Hematopoietic multipotent progenitor cell treated with erythropoietin and hydrocortisone succinate and interleukin-3 and kit ligand, for 4 days (in vitro differentiated cells): ENCODE measurements around the gene RGS5.

Experiments used
- DNase-seq: peaks from one replicate; pipeline ENCODE4 v3.0.0-alpha.2; 2015

The RGS5 gene

GRCh38 chr1:163178628-163179027 lies 24.1 kb downstream of the RGS5 start:
- peak; percentile 7 for DNase-seq

GRCh38 chr1:163176797-163177196 lies 25.9 kb downstream of the RGS5 start:
- no peak for DNase-seq

GRCh38 chr1:163174524-163175437 lies 27.9 kb downstream of the RGS5 start:
- peak; percentile 71 for DNase-seq

- DNase-seq, result no peak
Measured at GRCh38 chr1:163173121-163173520, 29.6 kb downstream of the RGS5 start.

- DNase-seq, result no peak
Measured at GRCh38 chr1:163172596-163172995, 30.1 kb downstream of the RGS5 start.

- no peak for DNase-seq
Measured at GRCh38 chr1:163171826-163172225, 30.9 kb downstream of the RGS5 start.

- DNase-seq, result peak; percentile 9
Measured at GRCh38 chr1:163170975-163171676, 31.6 kb downstream of the RGS5 start.

GRCh38 chr1:163170331-163170730 lies 32.4 kb downstream of the RGS5 start:
- no peak for DNase-seq

GRCh38 chr1:163169553-163169952 lies 33.2 kb downstream of the RGS5 start:
- DNase-seq, result no peak

- no peak for DNase-seq
Measured at GRCh38 chr1:163168053-163168452, 34.7 kb downstream of the RGS5 start.

- DNase-seq, result peak; percentile 10
Measured at GRCh38 chr1:163166886-163167555, 35.7 kb downstream of the RGS5 start.

- DNase-seq, result no peak
Measured at GRCh38 chr1:163165119-163165518, 37.6 kb downstream of the RGS5 start.

GRCh38 chr1:163163881-163164582 lies 38.7 kb downstream of the RGS5 start:
- DNase-seq, result no peak

- DNase-seq, result no peak
Measured at GRCh38 chr1:163163163-163163562, 39.6 kb downstream of the RGS5 start.

- DNase-seq, result no peak
Measured at GRCh38 chr1:163162381-163162914, 40.3 kb downstream of the RGS5 start.

GRCh38 chr1:163161841-163162240 lies 40.9 kb downstream of the RGS5 start:
- peak; percentile 61 for DNase-seq

- peak; percentile 4 for DNase-seq
Measured at GRCh38 chr1:163161337-163161736, 41.4 kb downstream of the RGS5 start.

GRCh38 chr1:163155606-163156005 lies 47.1 kb downstream of the RGS5 start:
- no peak for DNase-seq

- no peak for DNase-seq
Measured at GRCh38 chr1:163148911-163149310, 53.8 kb downstream of the RGS5 start.

GRCh38 chr1:163147019-163147418 lies 55.7 kb downstream of the RGS5 start:
- no peak for DNase-seq

GRCh38 chr1:163145435-163145834 lies 57.3 kb downstream of the RGS5 start:
- no peak for DNase-seq

GRCh38 chr1:163144418-163144817 lies 58.3 kb downstream of the RGS5 start:
- no peak for DNase-seq

- DNase-seq, result no peak
Measured at GRCh38 chr1:163142152-163142551, 60.6 kb downstream of the RGS5 start.
